Stimulated activated CD8-positive, alpha-beta memory T cell treated with anti-CD3 and anti-CD28 coated beads, Interleukin-15, amount 100 ng/mL, for 24 hours (primary cell): ENCODE results near the gene TNFRSF1A.

Source experiments
- DNase-seq: peaks from one replicate; pipeline ENCODE4 v3.0.0-alpha.2; 2020; ENCODE audit warnings: low read depth

TNFRSF1A gene

GRCh38 chr12:6336889-6337853, 4.7 kb downstream of the TNFRSF1A start:
- no peak for DNase-seq

GRCh38 chr12:6336079-6336888, 5.6 kb downstream of the TNFRSF1A start:
- DNase-seq = no peak

GRCh38 chr12:6335451-6336078, 6.3 kb downstream of the TNFRSF1A start:
- DNase-seq = peak; percentile 62

GRCh38 chr12:6334940-6335450, 6.9 kb downstream of the TNFRSF1A start:
- DNase-seq = no peak

GRCh38 chr12:6334359-6334758, 7.5 kb downstream of the TNFRSF1A start:
- DNase-seq = no peak

GRCh38 chr12:6333566-6333965, 8.3 kb downstream of the TNFRSF1A start:
- no peak for DNase-seq

- no peak for DNase-seq
These were observed 8.8 kb downstream of the TNFRSF1A start for GRCh38 chr12:6333029-6333428.

GRCh38 chr12:6332459-6332858, 9.4 kb downstream of the TNFRSF1A start:
- no peak for DNase-seq

- no peak for DNase-seq
These were observed 10.7 kb downstream of the TNFRSF1A start for GRCh38 chr12:6330999-6331714.

- no peak for DNase-seq
These were observed 11.7 kb downstream of the TNFRSF1A start for GRCh38 chr12:6330192-6330591.

GRCh38 chr12:6329703-6330064, 12.2 kb downstream of the TNFRSF1A start:
- DNase-seq = no peak

- no peak for DNase-seq
These were observed 12.8 kb downstream of the TNFRSF1A start for GRCh38 chr12:6328945-6329702.

GRCh38 chr12:6328045-6328779, 13.7 kb downstream of the TNFRSF1A start:
- DNase-seq = no peak

- DNase-seq = no peak
These were observed 14.4 kb downstream of the TNFRSF1A start for GRCh38 chr12:6327229-6328041.

- no peak for DNase-seq
These were observed 15.3 kb downstream of the TNFRSF1A start for GRCh38 chr12:6326316-6327228.

GRCh38 chr12:6324936-6325750, 16.7 kb downstream of the TNFRSF1A start:
- no peak for DNase-seq

- no peak for DNase-seq
These were observed 17.7 kb downstream of the TNFRSF1A start for GRCh38 chr12:6323995-6324711.
